Heart left ventricle (tissue), 16 donors: Measurements from ENCODE around the gene SUGCT. TPM values are rescaled to one million over a fixed set of nuclear protein-coding genes. Genes with fewer than 3 reads are reported as not detected.
"Not testable (repeated sequence)": the region's sequence is repeated elsewhere in the genome, so short reads cannot be mapped to it uniquely, and the experiment has no call there.

Experiments
- ATAC-seq, 4 donors: fragments of 200-7000 bp; cut with Tn5 transposase; one replicate each; pipeline ENCODE4 v1.9.1; 2020 to 2022; ENCODE audit warnings: moderate library complexity in 4 of 4, mild to moderate bottlenecking in 3 of 4, moderate number of reproducible peaks in 1 of 4
- DNase-seq, 5 donors: peaks; one replicate each; pipeline ENCODE4 v3.0.0-alpha.2; 2020
- H3K27ac ChIP-seq, 12 donors: fragments of 200-600 bp; sonication (generic) in 4 of 12; one replicate each; pipeline versions ENCODE4 v1.5.0 to v1.8.0; 2016 to 2022; ENCODE audit warnings: mild to moderate bottlenecking in 2 of 12
- H3K27me3 ChIP-seq, 9 donors: fragments of 200-600 bp; sonication (generic) in 2 of 9; one replicate each; pipeline versions ENCODE4 v1.5.1 to v1.8.0; 2016 to 2022; ENCODE audit warnings: mild to moderate bottlenecking in 3 of 9
- H3K36me3 ChIP-seq, 9 donors: fragments of 200-600 bp; sonication (generic) in 2 of 9; one replicate each; pipeline versions ENCODE4 v1.5.0 to v1.8.0; 2018 to 2022; ENCODE audit warnings: mild to moderate bottlenecking in 2 of 9
- H3K4me1 ChIP-seq, 12 donors: fragments of 200-600 bp; sonication (generic) in 4 of 12; one replicate each; pipeline versions ENCODE4 v1.5.0 to v1.8.0; 2016 to 2022; ENCODE audit warnings: mild to moderate bottlenecking in 3 of 12
- H3K4me3 ChIP-seq, 12 donors: fragments of 200-600 bp; sonication (generic) in 4 of 12; one replicate each; pipeline versions ENCODE4 v1.5.0 to v1.8.0; 2017 to 2022; ENCODE audit warnings: mild to moderate bottlenecking in 9 of 12, moderate library complexity in 4 of 12
- H3K9me3 ChIP-seq, 12 donors: fragments of 200-600 bp; sonication (generic) in 4 of 12; one replicate each; pipeline versions ENCODE4 v1.5.0 to v1.8.0; 2016 to 2022; ENCODE audit warnings: mild to moderate bottlenecking in 1 of 12
- POLR2A ChIP-seq, 2 donors: fragments of 450-650 bp; IDR thresholded peaks; one replicate each; pipeline ENCODE4 v1.6.1; 2017; ENCODE audit warnings: antibody characterized with exemption in 2 of 2, mild to moderate bottlenecking in 2 of 2, moderate library complexity in 2 of 2
- WGBS, 4 donors: extraction: QIAGEN DNeasy Blood & Tissue Kit in 2 of 4; methylation state at CpG; one replicate each; pipeline versions ENCODE4 v1.1.5 to v1.1.7; 2013 to 2018; 5-methylcytosine and 5-hydroxymethylcytosine counted together
- intact Hi-C, 10 donors: fragments of 100-400 bp; cut with DNase I; formaldehyde crosslinking; loops; one replicate each; pipeline versions ENCODE4 v1.11.1 to v1.14.2; 2022
- polyA plus RNA-seq, 2 donors: library from polyadenylated mRNA; stranded (reverse); fragments of 200-250 nt; gene quantifications; one replicate each; pipeline ENCODE4 v1.2.3, GENCODE V29; 2013
- total RNA-seq, 9 donors: library from RNA; depleted of rRNA in 2 of 9; stranded (reverse); fragments of >200 nt in 2 of 9; fragmentation: NEBNext Ultra II Directional in 3 of 9; extraction: Animal tissue kit (Norgen Biotek cat#: 25700) in 3 of 9; gene quantifications; one replicate each; pipeline versions ENCODE4 v1.1.0 to v1.2.4, GENCODE V29; 2016 to 2023
- TF ChIP-seq, protein P1 (sequence below), 12 donors: fragments of 200-600 bp; sonication (generic) in 4 of 12; IDR thresholded peaks; one replicate each; pipeline versions ENCODE4 v1.5.0 to v1.8.0; 2018 to 2022; ENCODE audit warnings: antibody characterized with exemption in 12 of 12, mild to moderate bottlenecking in 5 of 12
- donor health status: ischemic (EF 13 %, LVEDD 7.1; RV severe dilation, severe dysfunction).
- donor health status: healthy with polysubstance abuse.
- donor health status: DM: no; HTN: yes; CAD: no.
- donor health status: DM: no; HTN: no; CAD: no.
- donor health status: ischemic (EF 25% LVEDD 6.9; RV normal size, moderate dysfunction).
- donor health status: ischemic (EF 25% LVEDD 5.7; RV mildly dilated, moderate dysfunction).
- donor health status: healthy.
- donor health status: DM: yes; HTN: yes; CAD: no.
- donor health status: ischemic (EF 35%, LVEDD 5.7; RV mildly dilated, moderate dysfunction).
- donor health status: nonischemic (EF 11% LVEDD 7.7; RV severe dilation, severe dysfunction).
- donor health status: DM: yes; HTN: yes; CAD: no.
- donor health status: PGD.
- donor health status: ischemic (EF 29% LVEDD 5.4; RV normal size, mild dysfunction).
- donor health status: nonischemic (EF 23%, LVEDD 6.1; RV moderate dilation, normal function).

SUGCT gene
- total and polyA plus RNA-seq, 11 donors, result 1.4 to 7.6 (median 4.4) TPM

DNA sequence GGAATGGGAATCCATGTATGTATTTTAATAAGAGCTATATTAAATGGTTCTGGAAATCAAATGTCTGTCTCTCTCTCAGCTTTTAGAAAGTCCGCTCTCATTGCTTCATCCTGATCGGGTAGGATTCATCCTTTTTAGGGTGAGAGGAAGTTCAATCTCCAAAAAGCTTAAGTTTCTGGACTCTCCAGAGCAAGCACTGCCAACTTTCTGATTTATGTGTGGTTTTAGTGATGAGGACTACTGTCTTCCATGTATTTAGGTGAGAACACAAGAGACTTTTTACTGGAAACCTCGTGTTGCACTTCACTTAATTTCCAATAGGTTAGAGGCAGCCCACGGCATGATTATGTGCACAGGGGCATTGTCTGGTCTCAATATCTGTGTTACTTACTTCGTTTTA is 267.9 kb downstream of the SUGCT start:
- no peak for DNase-seq
- intact Hi-C loops, result no loop called here

DNA sequence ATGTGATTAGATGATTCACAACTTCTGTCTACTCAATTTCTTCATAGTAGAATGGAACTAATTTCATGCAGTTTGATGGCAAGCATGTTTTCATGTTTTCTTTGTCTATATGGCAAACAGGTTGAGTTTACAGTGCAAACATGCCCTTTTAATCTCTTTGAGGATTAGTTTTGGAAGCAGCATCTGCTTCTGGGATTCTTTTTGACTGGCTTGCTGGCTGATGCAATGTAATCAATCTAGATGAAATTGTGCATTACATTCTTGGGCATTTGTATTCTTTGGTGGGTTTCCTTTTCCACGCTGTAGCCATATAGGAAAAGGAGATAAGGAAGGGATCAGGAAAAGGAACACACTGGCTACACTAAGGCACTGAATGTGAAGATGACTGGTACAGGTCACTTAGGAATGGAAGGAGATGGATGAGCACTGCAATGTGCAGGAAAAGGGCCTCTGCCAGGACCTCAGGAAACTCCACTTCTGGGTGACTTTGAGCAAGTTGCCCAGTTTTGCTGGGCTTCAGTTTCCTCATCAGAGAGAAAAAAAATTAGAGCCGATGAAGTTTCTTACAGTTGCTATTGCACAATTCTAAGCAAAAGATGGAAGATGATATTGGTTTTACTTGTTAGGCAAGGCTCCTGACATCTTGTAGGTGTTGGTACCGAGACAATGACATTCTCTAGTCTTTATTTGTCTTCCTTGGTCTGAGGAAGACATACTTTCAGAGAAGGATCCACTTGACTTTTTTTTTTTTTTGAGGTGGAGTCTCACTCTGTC is 269.1 kb downstream of the SUGCT start:
- Histone ChIP-seq H3K4me1 (no peaks in the 10 kb centered on the region), H3K36me3 (no peaks in the 10 kb centered on the region), H3K27ac (no peak overlapping the region), H3K9me3 (peaks cover 0 to 7% (median 0%) of the 10 kb centered on the region in 12 donors), H3K4me3 (no peak overlapping the region), H3K27me3 (no peaks in the 10 kb centered on the region)
- TF ChIP-seq, protein P1, sequence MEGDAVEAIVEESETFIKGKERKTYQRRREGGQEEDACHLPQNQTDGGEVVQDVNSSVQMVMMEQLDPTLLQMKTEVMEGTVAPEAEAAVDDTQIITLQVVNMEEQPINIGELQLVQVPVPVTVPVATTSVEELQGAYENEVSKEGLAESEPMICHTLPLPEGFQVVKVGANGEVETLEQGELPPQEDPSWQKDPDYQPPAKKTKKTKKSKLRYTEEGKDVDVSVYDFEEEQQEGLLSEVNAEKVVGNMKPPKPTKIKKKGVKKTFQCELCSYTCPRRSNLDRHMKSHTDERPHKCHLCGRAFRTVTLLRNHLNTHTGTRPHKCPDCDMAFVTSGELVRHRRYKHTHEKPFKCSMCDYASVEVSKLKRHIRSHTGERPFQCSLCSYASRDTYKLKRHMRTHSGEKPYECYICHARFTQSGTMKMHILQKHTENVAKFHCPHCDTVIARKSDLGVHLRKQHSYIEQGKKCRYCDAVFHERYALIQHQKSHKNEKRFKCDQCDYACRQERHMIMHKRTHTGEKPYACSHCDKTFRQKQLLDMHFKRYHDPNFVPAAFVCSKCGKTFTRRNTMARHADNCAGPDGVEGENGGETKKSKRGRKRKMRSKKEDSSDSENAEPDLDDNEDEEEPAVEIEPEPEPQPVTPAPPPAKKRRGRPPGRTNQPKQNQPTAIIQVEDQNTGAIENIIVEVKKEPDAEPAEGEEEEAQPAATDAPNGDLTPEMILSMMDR (IDR thresholded peaks at IDR 0.05), result no peak
- no peak for TF ChIP-seq POLR2A (IDR thresholded peaks at IDR 0.05)
- WGBS, 4 donors, result 84 to 91% (median 88%) methylated on average over 3 of the region's 3 CpGs
- ATAC-seq, result no peak
- DNase-seq, result no peak
- intact Hi-C loops, result no loop called here

More for the DNA sequence above, 267.9 kb downstream of the SUGCT start:
- H3K36me3 ChIP-seq, result no peaks in the 10 kb centered on the region
- H3K9me3 ChIP-seq, result peaks cover 0 to 7% (median 0%) of the 10 kb centered on the region in 12 donors
- 61 to 66% (median 64%) methylated on average over 5 of the region's 5 CpGs for WGBS, 4 donors
- H3K27ac ChIP-seq, result no peak overlapping the region
- ATAC-seq, result no peak
- H3K27me3 ChIP-seq, result no peaks in the 10 kb centered on the region
- H3K4me1 ChIP-seq, result no peaks in the 10 kb centered on the region
- no peak overlapping the region for H3K4me3 ChIP-seq
- TF ChIP-seq, protein P1 (IDR thresholded peaks at IDR 0.05), result no peak
- TF ChIP-seq POLR2A (IDR thresholded peaks at IDR 0.05), result no peak

DNA sequence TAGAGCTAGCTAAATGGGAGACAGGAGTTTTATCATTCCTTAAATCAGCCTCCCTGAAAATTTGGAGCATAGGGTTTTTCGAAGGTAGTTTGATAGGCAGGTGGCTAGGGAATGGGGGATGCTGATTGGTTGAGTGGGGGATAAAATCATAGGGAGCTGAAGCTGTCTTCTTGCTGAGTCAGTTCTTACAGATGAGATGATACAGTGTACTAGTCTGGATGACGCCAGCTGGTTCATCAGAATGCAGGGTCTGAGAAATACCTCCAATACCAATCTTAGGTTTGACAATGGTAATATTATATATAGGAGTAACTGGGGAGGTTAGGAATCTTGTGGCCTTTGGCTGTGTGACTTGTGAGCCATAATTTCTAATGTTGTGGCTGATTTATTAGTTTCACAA is 271.2 kb downstream of the SUGCT start:
- TF ChIP-seq, protein P1 (IDR thresholded peaks at IDR 0.05), result no peak
- TF ChIP-seq POLR2A (IDR thresholded peaks at IDR 0.05), result no peak
- DNase-seq (no peak), ATAC-seq (no peak)
- Histone ChIP-seq H3K9me3 (peaks cover 0 to 7% (median 0%) of the 10 kb centered on the region in 12 donors), H3K4me3 (no peak overlapping the region), H3K27ac (no peak overlapping the region), H3K36me3 (no peaks in the 10 kb centered on the region), H3K27me3 (no peaks in the 10 kb centered on the region), H3K4me1 (no peaks in the 10 kb centered on the region)
- WGBS, 4 donors, result 74 to 95% (median 86%) methylated on average over 2 of the region's 2 CpGs
- intact Hi-C loops, result no loop called here

DNA sequence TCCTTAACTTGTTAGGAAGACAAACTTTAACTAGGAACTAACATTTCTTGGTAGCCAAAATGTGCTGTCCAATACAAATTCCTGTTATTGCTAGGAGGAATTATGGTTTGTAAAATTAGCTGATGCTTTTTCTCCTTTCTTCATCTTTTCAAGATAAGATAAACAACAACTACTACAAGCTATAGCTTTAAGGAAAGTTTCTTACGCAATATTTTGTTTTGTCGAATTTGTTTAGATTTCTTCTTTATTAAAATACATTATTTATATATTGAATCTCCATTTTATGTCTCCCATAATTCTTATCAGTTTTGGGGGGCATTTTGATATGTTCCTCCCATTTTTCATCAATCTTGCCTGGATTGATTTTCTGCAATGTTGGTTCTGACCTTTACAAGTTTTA is 277.5 kb downstream of the SUGCT start:
- no peak for DNase-seq
- H3K27ac ChIP-seq, result no peak overlapping the region
- no peaks in the 10 kb centered on the region for H3K27me3 ChIP-seq
- TF ChIP-seq, protein P1 (IDR thresholded peaks at IDR 0.05), result no peak
- no peak for TF ChIP-seq POLR2A (IDR thresholded peaks at IDR 0.05)
- intact Hi-C loops, result no loop called here
- H3K4me3 ChIP-seq, result no peak overlapping the region
- no peaks in the 10 kb centered on the region for H3K36me3 ChIP-seq
- H3K4me1 ChIP-seq, result no peaks in the 10 kb centered on the region
- H3K9me3 ChIP-seq, result peaks cover 0 to 7% (median 0%) of the 10 kb centered on the region in 12 donors
- WGBS, 4 donors, result 92 to 96% (median 93%) methylated on average over 2 of the region's 2 CpGs
- ATAC-seq, result no peak

DNA sequence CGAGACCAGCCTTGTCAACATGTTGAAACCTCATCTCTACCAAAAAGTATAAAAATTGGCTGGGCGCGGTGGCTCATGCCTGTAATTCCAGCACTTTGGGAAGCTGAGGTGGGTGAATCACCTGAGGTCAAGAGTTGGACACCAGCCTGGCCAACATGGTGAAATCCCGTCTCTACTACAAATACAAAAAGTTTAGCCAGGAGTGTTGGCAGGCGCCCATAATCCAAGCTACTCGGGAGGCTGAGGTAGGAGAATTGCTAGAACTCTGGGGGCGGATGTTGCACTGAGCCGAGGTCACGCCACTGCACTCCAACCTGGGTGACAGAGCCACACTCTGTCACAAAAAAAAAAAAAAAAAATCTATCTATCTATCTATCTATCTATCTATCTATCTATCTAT is 279.9 kb downstream of the SUGCT start:
- DNase-seq, H3K4me1 ChIP-seq, ATAC-seq, intact Hi-C loops, H3K27ac ChIP-seq, H3K9me3 ChIP-seq, H3K4me3 ChIP-seq, H3K27me3 ChIP-seq, H3K36me3 ChIP-seq: not testable (repeated sequence)
- WGBS, 4 donors, result 84 to 94% (median 92%) methylated on average over 9 of the region's 9 CpGs
